NCI-H187 treated with DMSO at 0.1 percent for 48 hours (cell line): ENCODE measurements around the gene KLC1.

Experiments used
- DNase-seq: peaks from one replicate; lab custom pipeline; 2025; lab: John Stamatoyannopoulos, UW

KLC1 gene

DNA sequence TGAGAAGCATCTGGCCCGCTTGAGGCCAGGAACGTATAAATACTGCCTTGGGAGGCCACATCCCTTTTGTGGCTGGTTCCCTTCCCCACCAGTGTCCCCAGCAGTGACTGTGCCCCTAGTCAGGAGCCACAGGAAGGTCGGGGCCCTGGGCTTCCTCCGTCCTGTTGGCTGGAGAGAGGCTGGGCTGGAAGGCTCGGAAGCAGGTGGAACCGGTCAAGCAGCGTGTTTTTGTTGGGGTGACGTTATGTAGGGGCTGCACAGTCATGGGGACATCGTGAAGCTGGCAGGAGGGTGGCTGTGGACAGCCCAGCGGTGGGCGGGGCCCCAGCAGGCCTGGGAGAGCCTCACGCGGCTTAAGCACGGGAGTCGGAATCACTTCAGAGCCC is 76.1 kb downstream of the KLC1 start:
- no peak for DNase-seq

DNA sequence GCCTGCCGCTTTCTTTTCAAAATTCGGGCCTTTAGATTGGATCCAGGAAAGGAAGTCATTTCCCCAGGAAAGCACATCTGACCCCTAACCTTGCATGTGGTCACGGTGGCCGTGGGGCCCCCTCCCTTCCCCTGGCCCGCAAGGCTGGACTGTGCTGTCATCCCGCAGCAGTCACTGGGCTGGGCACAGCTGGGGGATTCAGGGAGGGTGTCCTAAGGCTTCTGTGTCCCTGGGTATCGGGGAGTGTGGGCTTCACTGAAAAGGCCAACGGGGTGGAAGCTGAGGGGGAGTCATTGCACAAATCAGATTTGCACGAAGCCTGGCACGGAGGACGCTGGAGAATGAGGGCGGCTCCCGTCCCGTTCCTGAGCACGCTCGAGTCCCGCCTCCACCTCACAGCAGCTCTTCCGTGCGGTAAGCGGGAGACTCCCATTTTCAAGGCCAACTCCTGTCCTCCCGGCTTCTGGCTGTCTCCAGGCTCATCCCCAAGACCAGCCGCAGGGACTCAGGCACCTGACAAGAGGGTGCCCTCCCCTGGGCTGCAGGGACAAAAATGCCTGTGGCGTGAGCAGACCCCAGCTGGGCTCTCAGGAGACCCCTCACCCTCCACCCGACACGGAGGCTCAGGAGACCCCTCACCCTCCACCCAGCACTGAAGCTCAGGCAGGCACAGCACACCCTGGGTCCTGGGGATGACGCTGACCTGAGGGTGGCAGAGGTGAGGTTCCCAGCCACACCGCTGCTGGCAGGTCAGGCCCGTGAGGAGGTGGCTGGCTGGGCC is 76.7 kb downstream of the KLC1 start:
- DNase-seq: no peak

GRCh38 chr14:103706551-103707328 is 77.7 kb downstream of the KLC1 start:
- no peak for DNase-seq

GRCh38 chr14:103707329-103708263 is 78.6 kb downstream of the KLC1 start:
- DNase-seq: no peak

DNA sequence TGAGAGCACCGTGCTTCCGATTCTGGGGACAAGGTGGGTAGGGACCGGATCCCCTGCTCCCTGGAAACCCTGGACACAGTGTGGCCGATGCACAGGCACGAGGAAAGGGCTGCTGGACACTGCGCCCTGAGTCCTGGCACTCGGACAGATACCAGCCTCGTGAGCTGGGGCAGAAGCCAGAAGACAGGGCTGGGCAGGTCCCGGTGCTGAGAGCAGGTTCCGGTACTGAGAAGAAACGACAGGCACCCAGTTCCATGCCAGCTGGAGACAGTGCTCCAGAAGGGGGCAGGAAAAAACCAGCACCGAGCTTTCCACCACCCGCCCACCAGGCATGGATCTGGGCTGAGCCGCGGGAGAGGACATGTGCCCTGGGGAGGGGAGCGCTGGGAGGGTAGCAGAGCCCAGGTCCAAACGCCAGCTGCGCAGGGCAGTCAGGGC is 79.8 kb downstream of the KLC1 start:
- no peak for DNase-seq

GRCh38 chr14:103709814-103710213 is 80.8 kb downstream of the KLC1 start:
- DNase-seq: no peak

GRCh38 chr14:103710771-103711377 is 81.9 kb downstream of the KLC1 start:
- no peak for DNase-seq

GRCh38 chr14:103711516-103712431 is 82.8 kb downstream of the KLC1 start:
- no peak for DNase-seq

- DNase-seq: no peak
Observed at GRCh38 chr14:103712633-103713247, 83.7 kb downstream of the KLC1 start.

GRCh38 chr14:103713304-103714062 is 84.5 kb downstream of the KLC1 start:
- no peak for DNase-seq

GRCh38 chr14:103714063-103714724 is 85.2 kb downstream of the KLC1 start:
- DNase-seq: no peak

DNA sequence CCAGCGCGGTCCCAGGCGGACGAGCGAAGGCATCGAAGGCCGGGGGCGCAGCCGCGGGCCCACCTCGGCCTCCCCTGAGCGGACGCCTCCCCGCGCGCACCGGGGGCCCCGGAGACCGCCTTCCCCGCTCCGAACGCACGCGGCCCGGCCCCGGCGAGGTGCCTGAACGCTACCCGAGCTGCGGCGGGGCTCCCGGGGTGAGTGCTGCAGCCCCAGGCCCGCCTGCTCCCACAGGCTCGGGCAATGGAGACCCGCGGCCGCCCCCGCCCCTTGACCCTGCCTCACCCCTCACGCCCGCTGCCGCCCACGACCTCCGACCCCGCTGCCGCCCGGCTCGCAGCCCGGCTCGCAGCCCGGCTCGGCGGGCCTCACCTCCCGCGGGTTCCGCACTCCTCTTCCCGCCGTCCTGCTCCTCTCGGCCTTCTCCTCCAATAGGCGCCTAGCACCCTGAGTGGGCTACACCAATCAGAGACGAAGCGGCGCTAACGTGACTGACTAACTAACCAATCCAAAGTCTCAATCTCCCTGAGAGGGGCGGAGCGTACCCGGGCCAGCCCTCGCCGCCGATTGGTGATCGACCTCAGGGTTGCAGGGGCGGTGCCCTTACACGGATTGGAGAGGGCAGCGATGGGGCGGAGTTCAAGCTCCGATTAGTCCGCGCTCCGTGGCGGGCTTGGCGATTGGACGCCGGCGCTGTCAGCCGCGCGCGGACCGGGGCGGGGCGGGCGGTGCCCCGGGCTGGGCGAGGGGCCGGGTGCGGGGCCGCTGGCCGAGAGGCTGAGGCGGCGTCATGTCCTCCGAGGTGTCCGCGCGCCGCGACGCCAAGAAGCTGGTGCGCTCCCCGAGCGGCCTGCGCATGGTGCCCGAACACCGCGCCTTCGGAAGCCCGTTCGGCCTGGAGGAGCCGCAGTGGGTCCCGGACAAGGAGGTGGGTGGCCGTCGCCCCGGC is 86.3 kb downstream of the KLC1 start, which contains the start of the genes XRCC3 and ZFYVE21:
Gene XRCC3 (minus strand): TSS at position 400 of the 949 bp plus-strand sequence. CDS start 4,364 bp downstream, outside the sequence.
Gene ZFYVE21 (plus strand): TSS at position 759 of the 949 bp plus-strand sequence. CDS start 32 bp downstream, at position 791.
- peak; percentile 99 for DNase-seq

DNA sequence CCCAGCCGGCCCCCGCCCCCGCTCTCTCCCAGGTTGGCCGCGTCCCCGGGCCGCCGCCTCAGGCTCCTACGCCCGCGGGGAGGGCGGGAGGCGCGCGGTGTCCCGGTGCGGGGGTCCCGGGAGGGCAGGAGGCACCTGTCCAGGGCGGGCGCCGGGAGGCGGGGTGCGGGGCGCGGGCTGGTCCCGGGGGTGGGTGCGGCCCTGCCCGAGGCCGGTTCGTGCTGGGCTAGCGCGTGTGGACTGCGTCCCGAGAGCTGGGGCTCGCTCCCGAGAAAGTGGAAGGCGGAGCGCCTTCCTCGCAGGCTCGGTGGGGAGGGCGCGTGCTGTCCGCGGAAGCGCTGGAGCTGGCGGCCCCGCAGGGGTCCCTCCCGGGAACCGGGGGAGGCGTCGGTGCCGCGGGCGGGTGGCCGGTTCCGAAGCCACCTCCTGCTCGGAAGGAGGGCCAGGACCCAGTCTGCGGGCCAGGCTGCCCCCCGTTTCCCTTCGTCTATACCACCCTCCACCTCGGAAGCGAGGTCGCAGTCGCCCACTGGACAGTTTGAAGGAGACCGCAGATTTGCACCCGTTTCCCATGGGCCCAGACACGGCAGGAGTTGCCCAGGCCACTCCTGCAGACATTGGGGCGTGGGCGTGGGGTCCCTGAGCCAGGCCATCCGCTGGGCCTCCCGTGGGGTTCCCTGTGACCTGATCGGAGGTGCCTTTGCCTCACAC is 87.2 kb downstream of the KLC1 start:
- DNase-seq: no peak

DNA sequence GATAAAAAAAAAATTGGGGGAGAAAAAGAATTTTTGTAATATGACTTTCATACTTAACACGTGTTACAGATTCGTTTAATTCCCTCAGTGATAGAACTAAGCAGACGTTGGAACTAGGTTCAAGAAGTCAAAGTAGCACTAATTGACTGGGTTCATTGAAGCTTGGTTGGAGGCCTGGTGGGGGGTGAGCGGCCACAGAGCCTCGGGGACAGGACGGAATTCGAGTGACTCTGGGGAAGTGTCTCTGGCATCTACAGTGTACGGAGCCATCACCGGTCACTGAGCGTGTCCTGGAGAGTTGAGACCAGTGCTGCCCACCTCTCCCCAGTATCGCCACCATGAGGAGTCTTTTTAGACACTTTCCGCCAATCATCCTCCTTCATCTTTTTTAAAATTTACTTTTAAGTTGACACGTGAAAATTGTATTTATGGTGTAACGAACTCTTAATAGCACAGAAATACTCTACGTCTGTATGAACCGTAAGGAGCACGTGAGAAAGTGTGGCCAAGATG is 87.9 kb downstream of the KLC1 start:
- no peak for DNase-seq

DNA sequence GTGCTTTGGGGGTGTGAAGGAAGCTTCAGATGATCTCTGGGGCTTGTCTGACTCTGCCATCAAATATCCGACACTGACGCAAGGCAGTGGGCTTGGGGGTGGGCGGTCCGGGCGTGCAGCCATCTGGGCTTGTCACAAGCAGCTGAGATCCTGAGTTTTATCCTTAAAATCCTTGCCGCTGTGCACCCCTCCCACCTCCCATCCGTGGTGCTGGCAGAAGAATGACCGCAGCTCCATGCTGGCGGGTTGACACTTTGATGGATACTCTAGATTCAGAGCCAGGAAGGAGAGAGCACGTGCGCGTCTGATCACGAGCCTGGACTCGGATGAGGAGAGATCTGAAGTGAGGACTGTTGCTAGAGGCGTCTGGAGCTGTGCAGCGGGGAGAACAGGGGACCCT is 89.6 kb downstream of the KLC1 start:
- DNase-seq: no peak

- DNase-seq: no peak
Observed at GRCh38 chr14:103719751-103720150, 90.7 kb downstream of the KLC1 start.
